A549 (cell line): ENCODE measurements around the gene PDE4D. TPM values are rescaled to one million over a fixed set of nuclear protein-coding genes. Genes with fewer than 3 reads are reported as not detected.

Source experiments
- ATAC-seq, 2 experiments: fragments of 200-7000 bp in 1 of 2; fragments of >200 bp in 1 of 2; cut with Nextera tagmentation in 1 of 2; cut with Tn5 transposase in 1 of 2; 3 replicates each; pipeline versions ENCODE4 v1.8.0 to v1.9.1; 2018 to 2020; ENCODE audit warnings: mild to moderate bottlenecking in 1 of 2, moderate library complexity in 1 of 2
- CTCF ChIA-PET: fragments of 300-600 bp; sonication (Branson Sonifier 250); formaldehyde crosslinking; extraction: SDS; loops from one replicate; lab custom pipeline; 2021; ENCODE audit warnings: antibody characterized with exemption, inconsistent platforms; lab: Yijun Ruan, JAX
- POLR2A ChIA-PET: fragments of 350-600 bp; formaldehyde crosslinking; extraction: SDS; loops from one replicate; lab custom pipeline; 2021; ENCODE audit warnings: antibody characterized with exemption, inconsistent platforms; lab: Yijun Ruan, JAX
- DNase-seq, 2 experiments: peaks; one replicate each; pipeline versions ENCODE4 v3.0.0 to v3.0.0-alpha.2; 2011 to 2016; ENCODE audit warnings: low read depth in 1 of 2, low spot score in 1 of 2
- FAIRE-seq: peaks from 2 replicates; lab custom pipeline; 2011; peaks lifted over from hg19 to GRCh38; lab: Jason Lieb, UNC
- H3K27ac ChIP-seq, 2 experiments: fragments of >200 bp; sonication (Bioruptor Twin); formaldehyde crosslinking; 3 replicates each; pipeline ENCODE4 v1.5.1; 2016 to 2017
- H3K4me1 ChIP-seq: fragments of >200 bp; sonication (Bioruptor Twin); formaldehyde crosslinking; 3 replicates; pipeline ENCODE4 v1.6.1; 2016
- H3K4me2 ChIP-seq: fragments of >200 bp; sonication (Bioruptor Twin); formaldehyde crosslinking; 3 replicates; pipeline ENCODE4 v1.6.1; 2016
- H3K4me3 ChIP-seq: fragments of >200 bp; sonication (Bioruptor Twin); formaldehyde crosslinking; 3 replicates; pipeline ENCODE4 v1.5.1; 2016
- H3K9me3 ChIP-seq: fragments of >200 bp; sonication (Bioruptor Twin); formaldehyde crosslinking; 3 replicates; pipeline ENCODE4 v1.6.1; 2016
- CBX2 ChIP-seq: fragments of 200-600 bp; sonication (generic); IDR thresholded peaks from 2 replicates; pipeline ENCODE4 v1.6.1; 2016; ENCODE audit warnings: low read depth, mild to moderate bottlenecking, borderline replicate concordance
- CBX8 ChIP-seq: fragments of 200-600 bp; sonication (generic); IDR thresholded peaks from 2 replicates; pipeline ENCODE4 v1.6.1; 2016
- EHF ChIP-seq: fragments of 250-450 bp; sonication (Bioruptor Pico); IDR thresholded peaks from 2 replicates; pipeline ENCODE4 v1.5.0; 2020; ENCODE audit warnings: mild to moderate bottlenecking
- ELK1 ChIP-seq: fragments of 150-350 bp; IDR thresholded peaks from 2 replicates; pipeline ENCODE4 v1.6.1; 2014; ENCODE audit warnings: low read depth, mild to moderate bottlenecking, low read length
- EP300 ChIP-seq, 2 experiments: fragments of >200 bp; sonication (Bioruptor Twin); formaldehyde crosslinking; IDR thresholded peaks; 2 replicates in 1 of 2; 3 replicates in 1 of 2; pipeline ENCODE4 v1.6.1; 2016 to 2017
- FOSB ChIP-seq: fragments of 250-450 bp; sonication (Bioruptor Pico); IDR thresholded peaks from 2 replicates; pipeline ENCODE4 v1.5.0; 2020; ENCODE audit warnings: mild to moderate bottlenecking, moderate library complexity
- FOSL2 ChIP-seq, 2 experiments: fragments of 450-650 bp in 1 of 2; fragments of >200 bp in 1 of 2; sonication (Bioruptor Twin) in 1 of 2; formaldehyde crosslinking; IDR thresholded peaks; 2 replicates each; pipeline versions ENCODE4 v1.5.0 to v1.6.1; 2016 to 2020; ENCODE audit warnings: mild to moderate bottlenecking in 1 of 2, moderate library complexity in 1 of 2
- HEYL ChIP-seq: fragments of 250-450 bp; sonication (Bioruptor Pico); IDR thresholded peaks from 2 replicates; pipeline ENCODE4 v1.8.0; 2021; ENCODE audit warnings: mild to moderate bottlenecking, moderate library complexity
- HOXA7 ChIP-seq: fragments of 250-450 bp; sonication (Bioruptor Pico); IDR thresholded peaks from 2 replicates; pipeline ENCODE4 v1.5.0; 2020; ENCODE audit warnings: mild to moderate bottlenecking, moderate library complexity
- HOXB13 ChIP-seq: fragments of 250-450 bp; sonication (Bioruptor Pico); IDR thresholded peaks from 2 replicates; pipeline ENCODE4 v1.5.0; 2020; ENCODE audit warnings: low read depth, mild to moderate bottlenecking, moderate library complexity
- MAFK ChIP-seq: fragments of 450-650 bp; IDR thresholded peaks from 2 replicates; pipeline ENCODE4 v1.6.1; 2014; ENCODE audit not compliant: partially characterized antibody
- MAX ChIP-seq: IDR thresholded peaks from 2 replicates; pipeline ENCODE4 v1.6.1; 2012
- PBX3 ChIP-seq: IDR thresholded peaks from 2 replicates; pipeline ENCODE4 v1.6.1; 2012
- PHF8 ChIP-seq: fragments of 200-600 bp; sonication (generic); IDR thresholded peaks from 2 replicates; pipeline ENCODE4 v1.6.1; 2016; ENCODE audit warnings: low read depth, mild to moderate bottlenecking, antibody characterized with exemption, moderate library complexity, borderline replicate concordance
- POLR2AphosphoS2 ChIP-seq: conservative IDR thresholded peaks from 2 replicates; pipeline ENCODE4 v1.6.1; 2012; ENCODE audit warnings: low read length, improper control_type of control experiment, inconsistent platforms
- RAD21 ChIP-seq, 2 experiments: fragments of >200 bp in 1 of 2; sonication (Bioruptor Twin) in 1 of 2; formaldehyde crosslinking in 1 of 2; IDR thresholded peaks in 1 of 2; conservative IDR thresholded peaks in 1 of 2; 2 replicates in 1 of 2; 3 replicates in 1 of 2; pipeline ENCODE4 v1.6.1; 2012 to 2018; ENCODE audit warnings: inconsistent platforms in 1 of 2
- RARB ChIP-seq: fragments of 250-450 bp; sonication (Bioruptor Pico); IDR thresholded peaks from 2 replicates; pipeline ENCODE4 v1.8.0; 2021; ENCODE audit warnings: mild to moderate bottlenecking, moderate library complexity
- RNF2 ChIP-seq: fragments of 200-600 bp; sonication (generic); IDR thresholded peaks from 2 replicates; pipeline ENCODE4 v1.6.1; 2016; ENCODE audit warnings: low read depth, mild to moderate bottlenecking, antibody characterized with exemption, moderate library complexity, borderline replicate concordance
- SMC3 ChIP-seq: fragments of >200 bp; sonication (Bioruptor Twin); formaldehyde crosslinking; IDR thresholded peaks from 3 replicates; pipeline ENCODE4 v1.6.1; 2018; ENCODE audit warnings: inconsistent platforms
- SREBF2 ChIP-seq: fragments of 450-650 bp; IDR thresholded peaks from 2 replicates; pipeline ENCODE4 v1.6.1; 2014; ENCODE audit warnings: mild to moderate bottlenecking, moderate library complexity
- TFCP2L1 ChIP-seq: fragments of 250-450 bp; sonication (Bioruptor Pico); IDR thresholded peaks from 2 replicates; pipeline ENCODE4 v1.5.0; 2021; ENCODE audit warnings: mild to moderate bottlenecking
- ZSCAN20 ChIP-seq: fragments of 250-450 bp; sonication (Bioruptor Pico); IDR thresholded peaks from 2 replicates; pipeline ENCODE4 v1.8.0; 2022; ENCODE audit warnings: mild to moderate bottlenecking, moderate library complexity
- WGBS: methylation state at CpG from one replicate; pipeline ENCODE4 v1.1.6; 2017; ENCODE audit errors: missing lambda C conversion rate; 5-methylcytosine and 5-hydroxymethylcytosine counted together
- polyA plus RNA-seq, 4 experiments: library from polyadenylated mRNA; depleted of rRNA in 3 of 4; stranded (reverse); fragments of >200 nt; fragmentation: RNase III in 1 of 4; extraction: RNeasy Plus Mini Kit Qiagen cat#74134 plus additional on column Dnase treatment in 1 of 4; gene quantifications; 2 replicates in 3 of 4; 3 replicates in 1 of 4; pipeline ENCODE4 v1.2.3, GENCODE V29; 2011 to 2017
- TF ChIP-seq, protein P1 (sequence below): fragments of 250-450 bp; sonication (Bioruptor Pico); IDR thresholded peaks from 2 replicates; pipeline ENCODE4 v1.5.0; 2020; ENCODE audit warnings: low read depth, mild to moderate bottlenecking, moderate library complexity

The PDE4D gene
- polyA plus RNA-seq, 2 of the 4 experiments (the other 2 are of a cell fraction): 74.0 to 213 TPM

DNA sequence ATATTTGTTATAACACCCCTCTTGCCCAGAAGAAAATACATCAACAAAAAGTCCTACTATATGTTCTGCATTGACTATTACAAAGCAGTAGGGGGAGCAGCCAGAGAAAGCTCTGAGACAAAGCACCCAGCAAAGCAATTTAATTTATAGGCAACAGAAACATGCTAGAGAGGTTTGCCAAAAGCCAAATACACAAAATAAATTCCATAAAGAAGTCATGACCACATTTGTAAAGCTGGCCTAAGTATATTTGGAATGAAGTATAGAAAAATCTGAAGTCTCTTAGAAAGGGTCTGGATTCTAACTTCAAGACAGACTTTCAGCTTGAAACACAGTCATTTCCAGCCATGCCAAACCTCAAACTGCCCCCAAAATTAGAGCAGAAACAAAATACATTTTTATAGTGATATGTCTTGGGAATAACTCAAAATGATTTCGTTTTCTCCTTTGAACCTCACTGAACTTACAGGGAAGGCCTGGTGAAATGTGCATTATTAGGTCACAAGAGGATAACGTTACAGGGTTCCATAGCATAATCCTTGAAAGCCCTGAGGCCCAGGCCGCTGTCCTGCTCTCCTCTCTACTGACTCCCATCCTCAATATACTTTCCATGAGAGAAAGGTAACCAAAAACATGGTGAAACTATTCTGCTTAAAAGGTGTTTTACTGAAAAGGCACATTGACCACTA, 858.9 kb downstream of the PDE4D start (continued):
- TF ChIP-seq, protein P1, sequence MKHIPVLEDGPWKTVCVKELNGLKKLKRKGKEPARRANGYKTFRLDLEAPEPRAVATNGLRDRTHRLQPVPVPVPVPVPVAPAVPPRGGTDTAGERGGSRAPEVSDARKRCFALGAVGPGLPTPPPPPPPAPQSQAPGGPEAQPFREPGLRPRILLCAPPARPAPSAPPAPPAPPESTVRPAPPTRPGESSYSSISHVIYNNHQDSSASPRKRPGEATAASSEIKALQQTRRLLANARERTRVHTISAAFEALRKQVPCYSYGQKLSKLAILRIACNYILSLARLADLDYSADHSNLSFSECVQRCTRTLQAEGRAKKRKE (CRISPR knock-in tag): 0 out of 2 replicates have a peak, but pooled peaks have one; percentile 24
- no peak for TF ChIP-seq CBX2
- no peak for TF ChIP-seq PHF8
- TF ChIP-seq SMC3: peak; percentile 70
- TF ChIP-seq MAX: no peak
- 0 out of 2 replicates have a peak, but pooled peaks have one; percentile 28 for TF ChIP-seq EHF (CRISPR knock-in tag)

- DNase-seq (no peak), FAIRE-seq (peak; percentile 74), ATAC-seq (no peak)
- peak overlapping the region; percentile 71; the same call in 1 of the 3 replicates for H3K4me2 ChIP-seq
- H3K4me3 ChIP-seq: no peak overlapping the region
- POLR2A ChIA-PET: interaction anchor here (1.1 kb wide), 1 partner anchor 29 kb away, joined by 4 read pairs; no protein-coding TSS in a partner anchor
- 0 out of 2 replicates have a peak, but pooled peaks have one; percentile 35 for TF ChIP-seq RARB (CRISPR knock-in tag)
- no peak for TF ChIP-seq HOXB13
- H3K4me1 ChIP-seq: peaks cover 80% of the 10 kb centered on the region
- CTCF ChIA-PET: interaction anchor here (0.6 to 1.7 kb wide), 6 partner anchors 9 to 161 kb away, joined by 3 to 7 read pairs (median 3); no protein-coding TSS in a partner anchor
- peaks cover 16% of the 10 kb centered on the region; the same call in 2 of the 3 replicates for H3K9me3 ChIP-seq
- 87% methylated on average over 6 of the region's 6 CpGs for WGBS
- peak overlapping the region; percentile 5; a peak in 4 of 6 replicates for H3K27ac ChIP-seq
Measured at GRCh38 chr5:59027145-59027907, 866.2 kb downstream of the PDE4D start.

- DNase-seq: peak in 1 of 2 experiments; percentile 61
- 93% methylated on average over 1 of the region's 1 CpG for WGBS
- ATAC-seq: peak in 1 of 2 experiments; percentile 43; a peak in 3 of 6 replicates
- Histone ChIP-seq H3K4me1 (peaks cover 84% of the 10 kb centered on the region), H3K4me2 (peak overlapping the region; percentile 71), H3K9me3 (peaks cover 16% of the 10 kb centered on the region; the same call in 2 of the 3 replicates), H3K4me3 (no peak overlapping the region), H3K27ac (peak overlapping the region in 1 of 2 experiments; percentile 60; a peak in 4 of 6 replicates)
- peak; percentile 18 for FAIRE-seq
- ChIA-PET CTCF (no interaction called here), POLR2A (no interaction called here)
- TF ChIP-seq RNF2: no peak
- peak; percentile 45; the same call in 1 of the 2 replicates for TF ChIP-seq MAX
- TF ChIP-seq TFCP2L1 (CRISPR knock-in tag): 0 out of 2 replicates have a peak, but pooled peaks have one; percentile 54
Measured at GRCh38 chr5:59025734-59026133, 867.8 kb downstream of the PDE4D start.

- FAIRE-seq (no peak), DNase-seq (no peak), ATAC-seq (peak; percentile 15 to 18; a peak in 3 of 6 replicates)
- WGBS: 18% methylated on average over 7 of the region's 7 CpGs
- Histone ChIP-seq H3K4me2 (peak overlapping the region; percentile 71), H3K4me1 (peaks cover 100% of the 10 kb centered on the region), H3K27ac (peak overlapping the region; percentile 63 to 83), H3K9me3 (no peaks in the 10 kb centered on the region), H3K4me3 (peak overlapping the region; percentile 25)
- CTCF ChIA-PET: interaction anchor here (1.7 to 2.4 kb wide), 2 partner anchors 11 to 152 kb away, joined by 4 to 8 read pairs; no protein-coding TSS in a partner anchor
- POLR2A ChIA-PET: no interaction called here
- TF ChIP-seq CBX2: no peak
- TF ChIP-seq MAFK: no peak
- TF ChIP-seq RAD21 (conservative IDR thresholded peaks at IDR 0.05 in 1 of 2, IDR thresholded peaks at IDR 0.05 in 1 of 2): no peak
- TF ChIP-seq FOSB: 0 out of 2 replicates have a peak, but pooled peaks have one; percentile 28
- TF ChIP-seq POLR2AphosphoS2: peak; percentile 72; the same call in 1 of the 2 replicates
- no peak for TF ChIP-seq HOXB13
- TF ChIP-seq SREBF2: no peak
- no peak for TF ChIP-seq FOSL2 (IDR thresholded peaks at IDR 0.05)
- TF ChIP-seq FOSL2 (CRISPR knock-in tag; IDR thresholded peaks at IDR 0.05): peak; percentile 67
- no peak for TF ChIP-seq PHF8
- TF ChIP-seq PBX3: no peak
- no peak for TF ChIP-seq HEYL (CRISPR knock-in tag)
- no peak for TF ChIP-seq ELK1
- TF ChIP-seq CBX8: no peak
- TF ChIP-seq HOXA7 (CRISPR knock-in tag): 0 out of 2 replicates have a peak, but pooled peaks have one; percentile 38
- no peak for TF ChIP-seq ZSCAN20
- TF ChIP-seq EP300 (IDR thresholded peaks at IDR 0.05): no peak
Measured at GRCh38 chr5:59021837-59022514, 871.5 kb downstream of the PDE4D start.
